Skeletal muscle satellite cell (primary cell): ENCODE results near the gene ZNF107.

ENCODE experiments used
- H3K27me3 ChIP-seq: 2 replicates; pipeline ENCODE4 v1.7.0; 2013; ENCODE audit warnings: low read length; ENCODE audit not compliant: control insufficient read depth, insufficient read depth
- H3K36me3 ChIP-seq: 2 replicates; pipeline ENCODE4 v1.7.0; 2013; ENCODE audit warnings: mild to moderate bottlenecking, control low read depth, low read length; ENCODE audit not compliant: insufficient read depth
- H3K4me1 ChIP-seq: 2 replicates; pipeline ENCODE4 v1.7.0; 2013; ENCODE audit warnings: low read length; ENCODE audit not compliant: control insufficient read depth, insufficient read depth
- H3K4me2 ChIP-seq: 2 replicates; pipeline ENCODE4 v1.7.0; 2013; ENCODE audit warnings: mild to moderate bottlenecking, low read length
- H3K4me3 ChIP-seq: 2 replicates; pipeline ENCODE4 v1.7.0; 2013; ENCODE audit warnings: low read length
- H3K9ac ChIP-seq: 2 replicates; pipeline ENCODE4 v1.7.0; 2013; ENCODE audit warnings: mild to moderate bottlenecking, low read depth, low read length, moderate library complexity
- H3K9me3 ChIP-seq: replicated peaks from 2 replicates; pipeline ENCODE4 v1.7.0; 2013; ENCODE audit warnings: mild to moderate bottlenecking, control low read depth, low read length

Gene ZNF107

DNA sequence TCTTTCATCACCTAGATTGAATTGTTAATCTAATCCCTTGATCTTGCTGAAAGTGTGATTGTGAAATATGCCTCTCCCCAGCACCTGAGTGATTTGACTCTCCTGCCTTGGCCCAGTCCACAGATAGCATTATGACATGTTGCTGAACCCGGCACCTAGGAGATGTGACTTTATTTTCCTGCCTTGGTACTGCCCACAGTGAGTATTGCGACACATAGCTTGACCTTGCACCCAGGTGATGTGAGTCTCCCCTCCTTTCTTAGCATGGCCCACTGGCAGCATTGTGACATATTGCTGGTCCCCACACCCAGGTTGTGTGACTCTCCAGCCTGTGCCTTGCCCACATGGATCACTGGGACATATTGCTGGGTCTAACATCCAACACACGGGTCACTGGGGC, 32.5 kb upstream of the ZNF107 start:
- no peaks in the 10 kb centered on the region for H3K27me3 ChIP-seq
- H3K4me2 ChIP-seq, result no peak overlapping the region
- H3K9me3 ChIP-seq, result peaks cover 16% of the 10 kb centered on the region
- H3K36me3 ChIP-seq, result no peaks in the 10 kb centered on the region
- H3K9ac ChIP-seq, result no peak overlapping the region
- H3K4me1 ChIP-seq, result no peaks in the 10 kb centered on the region
- H3K4me3 ChIP-seq, result no peak overlapping the region

DNA sequence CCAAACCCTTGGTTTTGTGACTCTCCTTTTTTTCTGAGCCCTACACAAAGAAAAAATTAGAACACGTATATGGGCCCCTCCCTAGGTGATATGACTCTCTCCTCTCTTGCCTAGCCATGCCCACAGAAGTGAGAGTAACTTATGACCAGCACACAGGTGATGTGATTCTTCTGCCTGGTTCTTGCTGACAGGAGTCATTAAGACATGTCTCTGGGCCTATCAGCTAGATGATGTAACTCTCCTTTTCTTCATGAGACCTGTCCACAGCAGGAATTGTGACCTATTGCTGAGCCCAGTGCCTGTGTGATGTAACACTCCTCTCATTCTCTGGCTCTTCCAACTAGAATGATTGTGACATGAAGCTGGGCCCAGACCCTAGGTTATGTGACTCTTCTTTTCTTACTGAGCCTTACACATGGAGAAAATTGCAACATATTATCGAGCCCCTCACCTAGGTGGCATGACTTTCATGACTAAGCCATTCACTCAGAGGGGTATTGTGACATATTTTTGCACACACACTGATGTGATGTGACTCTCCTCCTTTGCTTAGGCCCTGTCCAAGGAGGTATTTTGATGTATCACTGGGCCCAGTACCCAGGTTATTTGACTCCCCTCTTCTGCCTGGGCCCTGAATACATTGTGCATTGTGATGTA, 31.4 kb upstream of the ZNF107 start:
- no peak overlapping the region for H3K4me3 ChIP-seq
- peaks cover 16% of the 10 kb centered on the region for H3K9me3 ChIP-seq

DNA sequence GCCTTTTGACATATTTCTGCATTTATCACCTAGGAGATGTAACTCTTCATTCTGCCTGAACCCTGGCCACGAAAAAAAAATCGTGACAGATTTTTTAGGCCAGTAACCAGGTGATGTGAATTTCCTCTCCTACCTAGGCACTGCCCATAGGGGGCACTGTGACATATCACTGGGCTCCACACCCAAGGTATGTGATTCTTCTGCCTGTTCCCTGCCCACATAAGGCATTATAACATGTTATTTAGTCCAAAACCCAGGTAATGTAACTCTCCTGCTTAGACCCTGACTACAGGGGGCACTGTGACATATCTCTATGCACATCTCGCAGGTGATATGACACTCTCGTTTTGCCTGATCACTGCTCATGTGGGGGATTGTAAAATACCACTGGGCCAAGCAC, 29.5 kb upstream of the ZNF107 start:
- H3K4me3 ChIP-seq, result no peak overlapping the region

More for the DNA sequence above, 31.4 kb upstream of the ZNF107 start:
- H3K4me1 ChIP-seq, result no peaks in the 10 kb centered on the region
- no peaks in the 10 kb centered on the region for H3K36me3 ChIP-seq
- no peak overlapping the region for H3K9ac ChIP-seq
- H3K27me3 ChIP-seq, result no peaks in the 10 kb centered on the region
- no peak overlapping the region for H3K4me2 ChIP-seq

DNA sequence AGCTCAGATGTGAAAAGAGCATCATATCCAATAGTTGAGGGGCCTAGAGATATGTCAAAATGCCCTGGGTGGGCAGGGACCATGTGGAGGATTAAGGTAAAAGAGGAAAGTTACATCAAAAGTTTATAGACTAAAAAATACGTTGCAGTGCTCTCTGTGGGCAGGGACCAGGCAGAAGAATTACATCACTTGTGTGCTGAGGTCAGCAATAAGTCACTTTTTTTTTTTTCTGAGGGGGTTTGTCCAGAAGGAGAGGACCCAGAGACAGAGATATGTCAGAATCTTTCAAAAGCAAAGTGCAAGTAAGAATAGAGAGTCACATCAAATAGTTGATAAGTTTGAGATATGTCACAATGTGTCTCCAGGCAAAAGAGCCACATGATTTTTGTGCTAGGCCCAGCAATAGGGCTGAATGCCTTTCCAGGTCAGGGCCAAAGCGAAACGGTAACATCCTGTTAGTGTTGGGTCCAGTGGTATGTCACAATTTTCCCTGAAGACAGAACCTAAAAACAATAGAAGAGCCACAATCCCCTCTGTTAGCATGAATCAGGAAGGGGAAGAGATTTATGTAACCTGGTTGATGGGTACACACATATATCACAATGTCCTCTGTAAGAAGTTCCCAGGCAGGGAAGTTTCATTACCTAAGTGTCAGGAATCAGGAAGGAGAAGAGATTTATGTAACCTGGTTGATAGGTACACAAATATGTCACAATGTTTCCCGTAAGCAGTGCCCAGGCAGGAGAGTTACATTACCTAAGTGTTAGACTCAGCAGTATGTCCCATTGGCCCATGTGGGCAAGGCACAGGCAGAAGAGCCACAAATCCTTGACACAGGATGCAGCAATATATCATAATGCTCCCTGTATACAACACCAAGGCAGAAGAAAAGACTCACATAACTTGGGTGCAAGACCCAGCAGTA, 28.1 kb upstream of the ZNF107 start:
- Histone ChIP-seq H3K9ac (no peak overlapping the region), H3K4me2 (no peak overlapping the region), H3K4me3 (no peak overlapping the region), H3K4me1 (no peaks in the 10 kb centered on the region), H3K9me3 (peaks cover 22% of the 10 kb centered on the region), H3K36me3 (no peaks in the 10 kb centered on the region), H3K27me3 (no peaks in the 10 kb centered on the region)

More for the DNA sequence above, 29.5 kb upstream of the ZNF107 start:
- Histone ChIP-seq H3K36me3 (no peaks in the 10 kb centered on the region), H3K27me3 (no peaks in the 10 kb centered on the region), H3K9ac (no peak overlapping the region), H3K4me1 (no peaks in the 10 kb centered on the region), H3K9me3 (peaks cover 16% of the 10 kb centered on the region), H3K4me2 (no peak overlapping the region)

DNA sequence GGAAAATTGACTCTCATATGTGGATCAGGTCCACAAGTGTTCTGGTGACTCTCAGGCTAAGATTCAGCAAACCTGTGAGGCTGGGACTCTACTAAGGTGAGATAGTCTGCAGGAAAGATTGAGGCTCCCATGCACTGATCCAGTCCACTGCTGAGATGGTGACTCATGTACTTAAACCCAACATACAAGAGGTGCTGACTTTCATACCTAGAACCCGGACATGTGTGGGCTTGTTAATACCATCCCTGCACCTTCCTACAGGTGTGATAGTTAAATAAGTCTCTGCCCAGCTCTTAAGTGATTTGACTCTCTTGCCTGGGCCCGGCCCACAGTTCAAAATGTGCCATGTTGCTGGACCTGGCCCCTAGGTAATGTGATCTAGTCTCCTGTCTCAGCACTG, 27.1 kb upstream of the ZNF107 start:
- H3K9me3 ChIP-seq, result peaks cover 22% of the 10 kb centered on the region
- no peaks in the 10 kb centered on the region for H3K36me3 ChIP-seq

DNA sequence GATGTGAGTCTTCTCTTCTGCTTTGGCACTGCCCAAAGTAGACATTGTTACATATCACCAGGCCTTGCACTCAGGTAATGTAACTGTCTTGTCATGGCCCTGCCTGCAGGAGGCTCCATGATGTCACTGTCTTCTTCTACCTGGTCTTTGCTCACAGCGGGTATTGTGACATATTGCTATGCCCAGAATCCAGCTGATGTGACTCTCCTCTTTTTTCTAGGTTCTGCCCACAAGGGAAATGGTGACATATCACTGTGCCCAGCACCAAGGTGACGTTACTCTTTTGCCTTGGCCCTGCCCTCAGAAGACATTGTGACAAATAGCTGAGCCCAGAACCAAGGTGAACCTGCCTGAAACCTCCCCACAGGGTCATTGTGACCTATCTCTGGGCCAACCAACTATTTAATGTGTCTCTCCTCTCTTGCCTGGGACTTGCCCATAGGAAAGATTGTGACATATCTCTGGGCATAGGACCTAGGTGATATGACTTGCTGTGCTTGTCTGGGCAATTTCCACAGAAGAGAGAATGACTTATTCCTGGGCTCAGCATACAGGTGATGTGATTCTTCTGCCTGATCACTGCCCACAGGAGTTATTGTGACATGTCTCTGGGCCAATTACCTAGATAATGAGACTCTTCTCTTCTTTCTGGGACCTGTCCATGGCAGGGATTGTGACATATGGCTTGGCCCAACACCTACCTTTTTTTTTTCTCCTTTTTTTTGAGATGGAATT, 26.5 kb upstream of the ZNF107 start:
- Histone ChIP-seq H3K4me1 (no peaks in the 10 kb centered on the region), H3K4me2 (no peak overlapping the region), H3K9ac (no peak overlapping the region), H3K9me3 (peaks cover 17% of the 10 kb centered on the region), H3K36me3 (no peaks in the 10 kb centered on the region), H3K4me3 (no peak overlapping the region), H3K27me3 (no peaks in the 10 kb centered on the region)

More for the DNA sequence above, 27.1 kb upstream of the ZNF107 start:
- H3K9ac ChIP-seq, result no peak overlapping the region
- no peaks in the 10 kb centered on the region for H3K4me1 ChIP-seq
- H3K4me2 ChIP-seq, result no peak overlapping the region
- no peaks in the 10 kb centered on the region for H3K27me3 ChIP-seq
- H3K4me3 ChIP-seq, result no peak overlapping the region

DNA sequence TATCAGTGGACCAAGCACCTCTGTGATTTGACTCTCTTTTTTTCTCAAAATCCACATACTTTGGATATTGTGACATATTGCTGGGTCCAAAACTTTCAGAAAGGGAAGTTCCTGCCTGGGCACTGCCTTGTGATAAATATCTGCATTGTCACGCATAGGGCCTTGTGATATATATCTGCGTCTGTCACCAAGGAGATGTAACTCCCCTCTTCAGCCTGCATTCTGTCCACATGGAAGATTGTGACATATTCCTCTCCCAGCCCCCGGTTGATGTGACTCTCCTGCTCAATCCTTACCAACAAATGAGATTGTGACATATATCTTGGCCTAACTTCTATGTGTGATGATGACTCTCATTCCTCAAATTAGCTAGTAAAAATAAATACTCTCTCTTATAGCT, 25.4 kb upstream of the ZNF107 start:
- Histone ChIP-seq H3K36me3 (no peaks in the 10 kb centered on the region), H3K4me1 (no peaks in the 10 kb centered on the region), H3K9ac (no peak overlapping the region), H3K4me2 (no peak overlapping the region), H3K4me3 (no peak overlapping the region), H3K9me3 (peaks cover 13% of the 10 kb centered on the region), H3K27me3 (no peaks in the 10 kb centered on the region)

DNA sequence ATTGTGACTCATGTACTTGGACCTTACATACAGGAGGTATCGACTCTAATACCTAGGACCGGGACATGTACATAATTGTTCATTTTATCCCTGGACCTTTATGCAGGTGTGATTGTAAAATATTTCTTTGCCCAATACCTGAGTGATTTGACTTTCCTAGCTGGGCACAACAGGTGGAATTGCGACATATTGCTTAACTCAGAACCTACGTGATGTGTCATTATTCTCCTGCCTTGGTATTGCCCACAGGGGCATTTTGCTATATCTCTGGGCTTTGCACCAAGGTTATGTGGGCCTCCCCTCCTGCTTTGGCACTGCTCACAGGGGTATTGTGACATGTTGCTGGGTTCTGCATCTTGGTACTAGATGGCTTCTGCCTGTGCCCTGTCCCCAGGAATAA, 23.9 kb upstream of the ZNF107 start:
- H3K9me3 ChIP-seq, result peaks cover 6% of the 10 kb centered on the region
- no peaks in the 10 kb centered on the region for H3K4me1 ChIP-seq

DNA sequence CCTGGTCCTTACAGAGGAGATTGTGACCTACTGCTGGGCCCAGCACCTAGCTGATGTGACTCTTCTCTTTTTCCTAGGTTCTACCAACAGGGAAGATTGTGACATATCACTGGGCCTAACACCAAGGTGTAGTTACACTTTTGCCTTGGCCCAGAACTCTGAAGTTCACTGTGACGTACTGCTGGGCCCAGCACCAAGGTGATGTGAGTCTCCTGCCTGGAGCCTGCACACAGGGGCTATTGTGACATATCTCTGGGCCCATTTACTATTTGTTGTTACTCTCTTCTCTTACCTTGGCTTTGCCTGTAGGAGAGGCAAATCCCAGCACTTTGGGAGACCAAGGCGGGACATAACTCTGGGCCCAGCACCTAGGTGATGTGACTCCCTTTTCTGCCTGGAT, 23.1 kb upstream of the ZNF107 start:
- H3K9me3 ChIP-seq, result peaks cover 6% of the 10 kb centered on the region
- no peaks in the 10 kb centered on the region for H3K4me1 ChIP-seq
- H3K4me2 ChIP-seq, result no peak overlapping the region
- H3K4me3 ChIP-seq, result no peak overlapping the region
- no peak overlapping the region for H3K9ac ChIP-seq
- no peaks in the 10 kb centered on the region for H3K36me3 ChIP-seq
- no peaks in the 10 kb centered on the region for H3K27me3 ChIP-seq

More for the DNA sequence above, 23.9 kb upstream of the ZNF107 start:
- Histone ChIP-seq H3K9ac (no peak overlapping the region), H3K27me3 (no peaks in the 10 kb centered on the region), H3K4me3 (no peak overlapping the region), H3K36me3 (no peaks in the 10 kb centered on the region), H3K4me2 (no peak overlapping the region)

DNA sequence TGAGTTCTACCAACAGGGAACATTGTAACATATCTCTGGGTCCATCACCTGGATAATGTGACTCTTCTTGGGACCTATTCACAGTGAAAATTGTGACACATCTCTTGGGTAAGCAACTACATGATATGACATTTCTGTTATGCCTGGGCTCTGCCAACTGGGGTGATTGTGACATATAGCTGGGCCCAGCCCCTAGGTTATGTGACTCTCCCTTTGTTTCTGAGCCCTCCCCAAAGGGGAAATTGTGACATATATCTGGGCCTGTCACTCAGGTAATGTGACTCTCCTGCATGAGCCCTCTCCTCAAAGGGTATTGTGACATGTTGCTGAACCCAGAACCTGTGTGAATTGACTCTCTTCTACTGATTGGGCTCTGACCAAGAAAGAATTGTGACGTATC, 22.4 kb upstream of the ZNF107 start:
- H3K27me3 ChIP-seq, result no peaks in the 10 kb centered on the region
- no peaks in the 10 kb centered on the region for H3K4me1 ChIP-seq
- peaks cover 6% of the 10 kb centered on the region for H3K9me3 ChIP-seq
- no peak overlapping the region for H3K4me2 ChIP-seq
- no peak overlapping the region for H3K4me3 ChIP-seq
- no peaks in the 10 kb centered on the region for H3K36me3 ChIP-seq
- H3K9ac ChIP-seq, result no peak overlapping the region

DNA sequence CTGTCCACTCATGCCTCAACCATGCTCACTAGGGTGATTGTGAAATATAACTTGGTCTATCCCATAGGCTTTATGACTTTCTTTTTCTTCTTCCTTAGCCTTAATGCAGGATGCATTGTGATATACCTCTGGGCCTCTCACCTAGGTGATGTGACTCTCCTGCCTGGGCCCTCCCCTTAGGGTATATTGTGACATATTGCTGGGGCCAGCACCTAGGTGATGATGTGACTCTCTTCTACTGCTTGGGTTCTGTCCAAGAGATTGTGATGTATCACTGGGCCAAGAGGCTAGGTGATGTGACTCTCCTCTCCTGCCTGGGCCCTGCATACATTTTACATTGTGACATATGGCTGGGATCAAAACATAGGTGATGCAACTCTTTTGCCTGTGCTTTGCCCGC, 14.7 kb upstream of the ZNF107 start:
- no peak overlapping the region for H3K4me2 ChIP-seq
- peaks cover 2% of the 10 kb centered on the region for H3K9me3 ChIP-seq
- no peaks in the 10 kb centered on the region for H3K27me3 ChIP-seq
- no peak overlapping the region for H3K4me3 ChIP-seq
- no peak overlapping the region for H3K9ac ChIP-seq
- H3K36me3 ChIP-seq, result no peaks in the 10 kb centered on the region
- no peaks in the 10 kb centered on the region for H3K4me1 ChIP-seq
